GM06990 (cell line): Measurements from ENCODE around the gene LDHD.

Source experiments
- DNase-seq: peaks from one replicate; pipeline ENCODE4 v3.0.0-alpha.2; 2011; ENCODE audit not compliant: insufficient read length; ENCODE audit errors: extremely low read depth
- H3K27me3 ChIP-seq: replicated peaks from 2 replicates; pipeline ENCODE4 v1.6.0; 2011; ENCODE audit warnings: low read length; ENCODE audit not compliant: control insufficient read depth, insufficient read depth
- H3K36me3 ChIP-seq: 2 replicates; pipeline ENCODE4 v1.5.1; 2011; ENCODE audit warnings: low read length; ENCODE audit not compliant: control insufficient read depth, insufficient read depth
- H3K4me3 ChIP-seq: replicated peaks from 2 replicates; pipeline ENCODE4 v1.5.1; 2011; ENCODE audit warnings: low read depth, mild to moderate bottlenecking, control low read depth, low read length
- TF ChIP-seq, protein P1 (sequence below): IDR thresholded peaks from 2 replicates; pipeline ENCODE4 v1.5.1; 2011; ENCODE audit warnings: low read length, control low read depth, mild to moderate bottlenecking, inconsistent platforms; ENCODE audit not compliant: insufficient read depth, poor library complexity, severe bottlenecking

Gene LDHD

DNA sequence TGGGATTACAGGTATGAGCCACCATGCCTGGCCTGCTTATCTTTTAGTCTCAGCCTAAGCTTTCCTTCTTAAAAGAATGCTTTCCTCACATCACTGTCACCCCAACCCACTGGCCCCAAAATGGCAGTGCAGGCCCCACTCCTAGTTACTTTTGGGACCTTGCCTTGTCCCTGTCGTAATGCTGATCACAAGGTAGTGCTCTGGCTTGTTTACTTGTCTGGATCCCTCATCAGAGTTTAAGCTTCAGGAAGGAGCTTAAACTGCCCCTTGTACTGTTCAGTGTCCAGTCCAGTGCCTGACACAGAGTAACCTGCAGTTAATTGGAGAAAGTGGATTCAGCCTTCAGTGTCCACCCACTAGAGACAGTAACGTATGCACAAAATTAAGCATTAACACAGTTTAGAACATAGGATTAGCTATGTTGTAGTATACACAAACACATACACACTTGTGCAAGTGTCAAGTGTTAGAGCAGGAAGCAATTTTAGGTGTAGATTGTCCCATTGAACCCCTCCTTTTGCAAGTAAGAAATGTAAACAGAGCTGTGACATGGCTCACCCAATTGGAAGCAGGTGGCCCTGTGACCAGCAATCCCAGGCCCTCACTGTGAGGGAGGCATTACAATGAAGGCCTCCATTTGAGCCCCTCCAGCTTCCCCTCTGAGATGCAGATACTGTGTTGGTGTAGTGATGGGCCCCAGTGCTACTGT is 44.2 kb downstream of the LDHD start:
- H3K4me3 ChIP-seq, result no peak overlapping the region
- TF ChIP-seq, protein P1, sequence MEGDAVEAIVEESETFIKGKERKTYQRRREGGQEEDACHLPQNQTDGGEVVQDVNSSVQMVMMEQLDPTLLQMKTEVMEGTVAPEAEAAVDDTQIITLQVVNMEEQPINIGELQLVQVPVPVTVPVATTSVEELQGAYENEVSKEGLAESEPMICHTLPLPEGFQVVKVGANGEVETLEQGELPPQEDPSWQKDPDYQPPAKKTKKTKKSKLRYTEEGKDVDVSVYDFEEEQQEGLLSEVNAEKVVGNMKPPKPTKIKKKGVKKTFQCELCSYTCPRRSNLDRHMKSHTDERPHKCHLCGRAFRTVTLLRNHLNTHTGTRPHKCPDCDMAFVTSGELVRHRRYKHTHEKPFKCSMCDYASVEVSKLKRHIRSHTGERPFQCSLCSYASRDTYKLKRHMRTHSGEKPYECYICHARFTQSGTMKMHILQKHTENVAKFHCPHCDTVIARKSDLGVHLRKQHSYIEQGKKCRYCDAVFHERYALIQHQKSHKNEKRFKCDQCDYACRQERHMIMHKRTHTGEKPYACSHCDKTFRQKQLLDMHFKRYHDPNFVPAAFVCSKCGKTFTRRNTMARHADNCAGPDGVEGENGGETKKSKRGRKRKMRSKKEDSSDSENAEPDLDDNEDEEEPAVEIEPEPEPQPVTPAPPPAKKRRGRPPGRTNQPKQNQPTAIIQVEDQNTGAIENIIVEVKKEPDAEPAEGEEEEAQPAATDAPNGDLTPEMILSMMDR, result no peak
- H3K36me3 ChIP-seq, result no peaks in the 10 kb centered on the region
- no peak for DNase-seq
- H3K27me3 ChIP-seq, result no peaks in the 10 kb centered on the region

DNA sequence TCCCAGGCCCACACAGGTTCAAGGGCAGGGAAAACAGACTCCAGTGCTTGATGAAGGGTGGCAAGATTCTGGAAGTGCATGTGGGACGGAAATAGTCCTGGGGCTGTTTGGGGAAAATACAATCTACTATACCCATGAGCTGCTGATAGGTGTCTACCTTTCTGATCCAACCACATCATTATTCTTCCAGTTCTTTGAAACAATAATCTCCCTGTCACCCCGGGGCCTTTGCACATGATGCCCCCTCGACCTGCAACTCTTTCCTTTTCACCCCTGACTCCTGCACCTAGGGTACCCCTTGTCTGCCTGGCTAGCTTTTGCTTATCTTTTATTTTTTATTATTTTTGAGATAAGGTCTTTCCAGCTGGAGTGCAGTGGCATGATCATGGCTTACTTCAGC is 45.0 kb downstream of the LDHD start:
- Histone ChIP-seq H3K27me3 (no peaks in the 10 kb centered on the region), H3K4me3 (no peak overlapping the region), H3K36me3 (no peaks in the 10 kb centered on the region)
- no peak for DNase-seq
- TF ChIP-seq, protein P1, result no peak

DNA sequence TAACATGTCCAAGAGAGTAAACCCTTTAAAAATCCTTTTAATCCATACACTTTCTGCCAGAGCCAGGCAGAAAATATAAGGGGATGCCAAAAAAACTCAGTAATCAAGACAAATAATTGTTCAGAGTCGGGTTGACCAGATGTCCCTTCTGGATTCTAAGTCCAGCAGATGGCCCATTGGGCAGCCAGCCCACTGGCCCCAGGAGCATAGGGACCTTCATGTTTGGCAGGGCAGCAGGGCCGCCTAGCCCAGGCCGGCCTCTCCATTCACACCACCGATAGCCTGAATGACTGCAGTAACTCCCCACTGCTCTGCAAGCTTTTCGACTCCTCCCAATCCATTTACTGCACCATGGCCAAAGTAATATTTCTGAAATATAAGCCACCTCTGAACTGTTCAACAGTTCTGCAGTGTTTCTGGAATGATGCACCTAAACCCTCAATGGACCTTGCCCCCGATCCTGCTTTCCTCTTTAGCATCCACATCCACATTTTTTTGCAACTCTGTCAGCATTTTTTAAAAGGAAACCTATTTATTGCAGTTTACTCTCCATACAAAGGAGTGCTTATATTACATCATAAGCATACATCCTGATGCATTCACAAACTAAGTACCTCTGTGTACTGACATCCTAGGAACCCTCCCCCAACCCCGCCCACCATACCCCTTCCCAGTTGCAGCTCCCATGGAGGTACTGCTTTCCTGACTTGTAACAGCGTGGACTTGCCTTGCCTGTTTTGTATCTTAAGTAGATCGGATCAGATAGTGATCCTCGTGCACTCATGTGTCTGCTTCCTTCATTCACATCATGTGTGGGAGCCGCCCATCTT is 46.4 kb downstream of the LDHD start:
- no peak for DNase-seq
- no peak overlapping the region for H3K4me3 ChIP-seq
- no peaks in the 10 kb centered on the region for H3K27me3 ChIP-seq
- TF ChIP-seq, protein P1, result no peak
- no peaks in the 10 kb centered on the region for H3K36me3 ChIP-seq

DNA sequence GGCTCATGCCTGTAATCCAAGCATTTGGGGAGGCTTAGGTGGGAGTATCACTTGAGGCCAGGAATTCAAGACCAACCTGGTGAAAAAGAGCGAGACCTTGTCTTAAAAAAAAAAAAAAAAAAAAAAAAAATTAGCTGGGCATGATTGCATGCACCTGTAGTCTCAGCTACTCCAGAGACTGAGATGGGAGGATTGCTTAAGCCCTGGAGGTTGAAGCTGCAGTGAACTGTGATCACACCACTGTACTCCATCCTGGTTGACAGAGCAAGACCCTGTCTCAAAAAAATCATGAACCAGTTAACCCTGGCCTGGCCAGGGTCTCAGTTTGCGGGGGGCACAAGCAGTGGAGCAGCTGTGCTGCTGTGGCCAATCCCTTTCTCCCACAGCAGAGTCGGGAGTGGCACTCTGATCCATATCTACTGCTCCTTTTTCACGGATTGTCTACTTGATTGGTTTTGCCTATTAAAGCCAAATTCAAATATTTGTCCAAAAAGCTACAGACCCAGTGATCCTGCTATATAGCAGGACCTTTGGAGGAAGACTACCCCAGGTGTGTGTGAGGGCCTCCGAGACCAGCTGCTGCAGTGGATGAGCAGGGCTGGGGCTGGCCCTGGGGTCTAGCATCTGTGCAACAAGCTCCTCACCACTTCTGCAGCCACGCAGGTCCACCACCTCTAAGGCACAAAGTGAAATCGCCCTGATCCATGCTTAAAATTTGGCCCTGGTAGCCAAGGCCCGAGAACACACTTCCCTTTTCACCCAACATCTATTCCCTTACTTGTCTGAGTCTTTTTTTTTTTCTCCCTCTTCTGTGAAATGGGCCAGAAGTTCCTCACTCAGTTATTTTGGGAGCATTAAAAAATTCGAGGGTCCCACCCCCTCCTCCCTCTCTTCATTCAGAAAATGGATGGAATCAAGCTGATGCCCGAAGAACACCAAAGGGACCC is 48.2 kb downstream of the LDHD start:
- no peaks in the 10 kb centered on the region for H3K27me3 ChIP-seq
- no peaks in the 10 kb centered on the region for H3K36me3 ChIP-seq
- no peak overlapping the region for H3K4me3 ChIP-seq
- no peak for DNase-seq
- TF ChIP-seq, protein P1, result no peak

DNA sequence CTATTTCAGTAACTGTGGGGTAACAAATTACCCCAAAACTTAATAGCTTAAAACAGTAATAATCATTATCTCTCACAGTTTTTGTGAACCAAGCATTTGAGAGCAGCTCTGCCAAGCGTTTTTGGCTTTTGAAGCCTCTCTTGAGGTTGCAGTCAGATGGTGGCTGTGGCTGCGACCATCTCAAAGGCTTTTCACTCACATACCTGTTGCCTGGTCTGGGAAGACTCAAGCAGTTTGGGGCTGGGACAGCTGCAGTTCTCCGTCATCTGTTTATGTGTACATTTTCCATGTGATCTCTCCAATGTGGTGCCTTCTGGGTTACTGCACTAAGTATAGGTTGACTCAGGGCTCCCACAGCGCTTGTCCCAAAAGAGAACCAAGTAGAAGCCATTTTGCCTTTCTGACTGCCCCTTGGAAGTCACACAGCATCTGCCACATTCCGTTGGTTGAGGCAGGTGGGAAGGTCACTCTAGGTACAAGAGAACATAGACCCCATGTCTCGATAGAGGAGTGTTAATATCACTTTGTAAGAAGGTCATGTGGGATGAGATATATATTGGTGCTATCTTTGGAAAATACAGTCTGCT is 49.6 kb downstream of the LDHD start:
- no peaks in the 10 kb centered on the region for H3K36me3 ChIP-seq
- H3K27me3 ChIP-seq, result no peaks in the 10 kb centered on the region
- TF ChIP-seq, protein P1, result no peak
- DNase-seq, result no peak
- H3K4me3 ChIP-seq, result no peak overlapping the region
